GM18858 (cell line): ENCODE data around the gene DOCK10.

ENCODE experiments used
- ATAC-seq: cut with Tn5 transposase; IDR thresholded peaks from one replicate; pipeline ENCODE4 v1.9.1; 2021; ENCODE audit not compliant: unreplicated experiment

The DOCK10 gene

GRCh38 chr2:224982910-224983711 lies 59.2 kb downstream of the DOCK10 start:
- peak; percentile 44 for ATAC-seq

GRCh38 chr2:224982226-224982625 lies 60.0 kb downstream of the DOCK10 start:
- no peak for ATAC-seq

DNA sequence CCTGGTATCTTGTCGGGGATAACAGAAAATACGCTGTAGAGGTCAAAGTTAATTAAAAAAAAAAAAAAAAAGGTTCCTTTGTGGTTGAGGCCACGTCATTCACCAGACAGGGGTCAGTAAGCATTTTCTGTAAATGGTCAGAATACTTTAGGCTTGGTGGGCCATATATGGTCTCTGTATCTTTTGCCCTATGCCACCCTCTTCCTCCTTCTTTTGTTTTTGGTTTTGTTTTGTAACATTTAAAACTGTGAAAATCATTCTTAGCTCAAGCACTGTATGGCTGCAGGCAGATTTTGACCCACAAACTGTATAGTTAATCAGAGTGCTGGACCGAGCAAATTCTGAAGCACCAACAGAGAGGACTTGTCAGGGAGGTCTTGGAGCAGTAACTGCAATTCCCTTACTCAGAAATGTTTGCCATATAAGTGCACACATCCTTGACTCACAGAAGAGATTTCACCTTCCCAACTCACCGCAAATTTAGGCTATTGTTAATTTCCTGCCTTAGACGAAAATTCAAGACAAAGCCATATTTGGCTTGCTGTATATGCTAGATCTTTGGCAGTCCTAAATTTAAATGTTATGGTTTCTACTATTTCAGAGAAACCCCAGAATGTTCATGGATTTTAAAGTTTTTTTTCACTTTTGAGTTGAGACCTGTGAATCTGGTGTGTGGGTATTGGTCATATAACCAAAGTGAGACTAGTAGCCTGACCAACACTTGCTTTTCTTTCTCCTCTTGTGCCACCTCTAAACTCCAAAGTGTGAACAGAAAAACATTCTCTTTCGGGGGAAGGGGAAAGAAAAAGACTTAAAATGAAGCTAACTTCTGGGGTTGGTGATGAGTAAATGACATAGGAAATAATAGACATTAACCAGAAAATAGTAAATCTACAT lies 65.4 kb downstream of the DOCK10 start:
- ATAC-seq = no peak

DNA sequence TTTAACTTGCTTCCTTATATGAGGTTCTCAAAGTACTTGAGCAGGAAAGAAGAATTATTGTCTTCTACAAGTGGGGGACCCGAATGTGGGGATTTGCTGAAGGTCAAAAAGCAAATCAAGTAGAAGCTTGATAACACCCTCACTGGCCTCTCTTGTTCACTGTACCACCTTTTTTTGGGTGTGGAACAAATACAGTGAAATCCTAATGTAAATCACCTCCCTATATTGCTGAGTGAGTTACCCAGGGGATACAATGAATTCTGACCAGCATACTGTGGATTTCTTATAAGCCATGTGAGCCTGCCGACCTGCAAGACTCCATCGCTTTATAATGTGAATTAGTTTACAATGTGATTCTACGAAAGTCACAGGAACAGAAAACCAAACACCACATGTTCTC lies 66.5 kb downstream of the DOCK10 start:
- ATAC-seq = no peak

GRCh38 chr2:224973112-224974016 lies 68.9 kb downstream of the DOCK10 start:
- ATAC-seq = no peak

DNA sequence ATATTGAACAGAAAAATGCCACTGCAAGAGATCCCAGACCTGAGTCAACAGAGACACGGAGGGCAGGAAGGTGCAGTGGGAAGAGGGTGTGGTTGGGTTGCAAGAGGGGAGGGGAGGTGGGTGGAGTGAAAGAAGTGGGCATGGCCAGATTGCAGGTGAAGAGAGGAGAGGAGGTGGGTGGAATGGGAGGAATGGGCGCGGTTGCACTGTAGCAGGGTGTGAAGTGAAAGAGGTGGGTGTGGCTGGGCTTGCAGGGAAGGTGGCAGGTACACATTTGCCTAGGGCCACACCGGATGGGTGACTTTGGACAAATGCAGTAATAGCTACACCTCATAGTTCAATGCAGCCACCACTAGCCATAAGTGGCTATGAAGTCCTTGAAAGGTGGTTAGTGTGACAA lies 71.1 kb downstream of the DOCK10 start:
- ATAC-seq = peak; percentile 40

GRCh38 chr2:224970311-224970710 lies 72.0 kb downstream of the DOCK10 start:
- peak; percentile 30 for ATAC-seq

DNA sequence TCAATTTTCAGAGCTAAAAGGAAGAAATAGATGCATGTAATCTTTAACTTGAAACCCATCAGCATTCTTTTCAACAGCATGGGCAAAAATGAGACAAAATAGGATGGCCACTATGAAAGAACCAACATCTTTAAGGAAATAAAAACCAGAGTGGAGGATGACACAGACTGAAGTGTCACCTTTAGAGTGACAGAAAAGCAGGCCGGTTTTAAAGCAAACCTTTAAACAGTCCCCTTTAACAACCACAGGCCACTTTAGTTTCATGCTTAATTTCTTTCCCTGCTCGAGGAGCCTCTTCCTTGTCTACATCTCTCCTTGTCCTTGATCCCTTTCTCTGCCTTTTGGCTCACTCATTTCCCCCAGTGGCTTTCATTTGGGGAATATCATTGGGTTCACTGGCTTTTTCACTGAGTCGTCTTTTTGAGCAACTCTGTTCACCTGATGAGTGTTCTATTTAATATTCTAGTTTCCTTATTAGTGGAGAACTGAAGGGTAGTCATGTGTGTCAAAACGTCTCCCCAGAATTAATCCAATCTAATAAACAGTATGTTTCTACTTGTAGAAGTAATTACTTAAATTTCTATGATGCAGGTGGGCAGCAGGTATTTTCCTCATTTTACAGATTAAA lies 72.5 kb downstream of the DOCK10 start:
- peak; percentile 30 for ATAC-seq

- ATAC-seq = no peak
Measured at GRCh38 chr2:224969095-224969494, 73.2 kb downstream of the DOCK10 start.

DNA sequence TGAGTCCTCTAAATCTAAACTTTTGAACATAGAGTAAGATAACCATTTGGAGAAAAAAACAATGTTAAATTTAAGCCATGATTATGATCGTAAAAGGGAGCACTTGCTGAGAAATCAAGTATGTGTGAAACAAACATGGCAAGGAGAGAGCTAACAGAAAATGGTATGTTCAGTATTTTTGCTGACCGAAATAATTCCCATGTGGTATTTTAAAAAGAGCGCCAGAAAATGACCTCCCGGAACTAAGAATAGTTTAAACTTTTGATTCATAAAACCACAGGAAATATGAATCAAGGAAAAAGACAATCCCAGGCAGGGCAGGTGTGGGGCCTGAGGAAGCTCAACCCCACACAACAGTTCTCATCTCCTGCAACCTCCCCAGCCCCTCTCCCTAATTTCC lies 74.2 kb downstream of the DOCK10 start:
- no peak for ATAC-seq

- no peak for ATAC-seq
Measured at GRCh38 chr2:224966613-224967012, 75.7 kb downstream of the DOCK10 start.

DNA sequence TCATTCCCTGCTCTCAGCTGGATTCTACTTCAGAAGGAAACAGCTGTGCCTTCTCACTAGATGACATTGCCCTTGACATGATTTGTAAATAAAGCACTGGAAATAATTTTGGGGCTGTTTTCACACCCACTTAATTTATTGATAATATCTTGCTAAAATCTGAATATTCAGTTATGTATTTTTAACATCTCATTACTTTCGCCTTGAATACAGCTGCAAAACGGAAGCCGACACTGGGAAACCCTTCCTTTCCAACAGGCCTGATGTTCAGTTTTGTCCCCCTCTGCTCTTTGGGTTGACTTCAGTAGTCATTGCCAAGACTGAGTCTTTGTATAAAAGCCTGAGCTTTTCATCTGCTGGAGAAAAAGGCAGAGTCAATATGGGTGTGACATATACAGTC lies 82.7 kb downstream of the DOCK10 start:
- no peak for ATAC-seq

GRCh38 chr2:224958873-224959272 lies 83.4 kb downstream of the DOCK10 start:
- ATAC-seq = no peak

- ATAC-seq = no peak
Measured at GRCh38 chr2:224958462-224958857, 83.8 kb downstream of the DOCK10 start.

DNA sequence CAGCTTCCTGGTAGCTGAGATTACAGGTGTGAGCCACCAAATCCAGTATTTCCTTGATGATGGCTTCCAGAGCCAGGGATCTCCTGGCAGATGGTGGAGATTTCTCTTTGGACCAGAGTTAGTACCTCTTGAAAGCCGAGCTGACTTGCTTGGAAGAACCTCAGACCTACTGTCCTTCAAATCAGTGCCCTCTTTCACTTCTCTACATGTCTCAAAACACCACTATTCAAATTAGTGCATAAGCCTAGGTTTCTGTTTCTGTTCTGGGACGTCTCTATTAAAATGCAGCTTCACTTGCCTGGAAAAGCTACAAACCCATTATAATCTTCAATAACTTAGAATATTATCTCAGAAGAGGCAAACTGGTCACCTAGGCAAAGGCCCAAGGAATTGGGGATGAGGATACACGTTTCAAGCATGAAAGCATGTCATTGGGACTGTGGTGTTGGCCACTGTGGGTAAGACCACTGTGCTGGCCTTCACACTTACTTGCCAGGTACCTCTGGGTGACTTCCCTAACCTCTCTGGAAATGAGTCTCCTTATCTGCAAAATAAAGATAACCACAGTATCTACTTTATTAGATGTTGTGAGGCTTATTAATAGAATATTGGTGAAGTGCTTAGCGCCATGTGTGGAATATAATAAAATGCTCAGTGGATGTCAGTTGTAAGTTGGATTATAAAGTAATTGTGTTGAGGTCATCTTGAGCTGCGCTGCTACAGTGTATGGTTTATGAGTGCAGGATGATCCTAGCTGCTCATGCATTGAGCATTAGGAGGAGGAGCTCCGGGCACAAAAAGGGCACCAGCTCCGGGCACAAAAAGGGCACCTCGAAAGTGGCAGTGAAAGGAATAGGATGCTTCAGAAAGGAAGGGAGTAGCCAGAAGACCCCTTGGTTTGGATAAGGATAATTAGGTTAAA lies 84.5 kb downstream of the DOCK10 start:
- ATAC-seq = peak; percentile 85

DNA sequence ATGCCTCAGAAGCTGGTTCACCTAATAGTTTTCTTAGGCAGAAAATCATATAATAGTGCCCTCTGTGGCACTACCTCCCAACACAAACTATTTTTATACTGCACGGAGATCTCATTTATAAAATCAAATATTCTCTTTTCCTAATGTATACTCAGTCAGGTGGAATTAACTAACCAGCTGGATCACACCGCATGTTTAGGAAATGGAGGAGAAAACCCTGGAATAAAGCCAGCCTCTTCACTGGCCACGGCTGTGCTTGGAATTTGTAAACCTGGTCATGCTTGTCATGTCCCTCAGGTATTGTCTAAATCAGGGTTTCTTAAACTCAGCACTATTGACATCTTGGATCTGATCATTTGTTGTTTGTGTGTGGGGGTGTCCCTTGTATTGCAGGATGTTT lies 85.6 kb downstream of the DOCK10 start:
- ATAC-seq = no peak

DNA sequence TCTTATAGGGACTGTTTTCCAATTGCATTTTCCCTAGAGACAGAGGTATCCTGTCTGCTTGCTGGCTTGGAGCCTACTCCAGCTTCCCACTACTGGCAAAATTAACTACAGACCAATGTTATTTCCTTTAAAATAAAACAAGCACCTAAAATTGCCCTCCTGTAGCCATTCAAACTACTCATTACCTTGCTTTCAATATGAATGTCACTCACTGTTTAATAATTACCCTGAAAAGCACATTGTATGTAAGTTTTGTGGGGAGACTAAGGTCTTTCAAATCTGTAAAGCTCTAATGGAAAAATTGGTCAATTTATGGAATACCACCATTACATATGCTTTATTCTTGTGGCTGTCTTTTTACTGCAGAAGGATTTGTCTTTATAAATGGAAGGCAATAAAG lies 87.3 kb downstream of the DOCK10 start:
- ATAC-seq = peak; percentile 24

DNA sequence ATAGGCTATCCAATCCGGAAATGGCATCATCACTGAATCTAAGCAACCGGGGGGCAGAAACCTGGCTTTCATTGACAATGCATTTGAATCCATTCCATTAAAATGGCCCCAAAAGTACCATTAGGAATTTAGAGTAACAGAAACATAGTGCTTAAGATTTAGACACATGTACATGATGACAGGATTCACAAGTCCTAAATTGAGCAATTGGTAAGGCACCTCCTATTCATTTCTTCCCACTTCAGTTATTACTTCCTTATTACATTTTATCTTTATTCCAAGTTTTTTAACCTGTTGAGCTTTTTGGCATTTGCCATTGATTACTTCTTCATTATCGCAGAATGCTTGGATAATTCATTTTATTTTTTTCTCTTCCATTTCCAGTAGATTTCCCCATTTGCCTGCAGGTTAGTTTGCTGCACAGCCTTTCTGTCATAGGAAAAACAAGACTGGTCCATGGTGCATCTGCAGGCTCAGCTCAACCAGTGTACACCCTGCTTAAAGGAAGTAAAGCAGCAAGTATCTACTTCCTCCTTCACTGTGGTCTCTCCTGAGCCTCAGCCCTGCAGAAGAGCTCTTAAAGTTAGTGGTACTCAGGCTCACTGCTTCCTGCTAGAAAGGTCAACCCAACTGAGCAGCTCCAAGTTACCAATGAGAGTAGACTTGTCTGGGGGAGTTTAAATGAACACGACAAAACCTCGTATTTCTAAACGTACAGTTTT lies 89.2 kb downstream of the DOCK10 start:
- ATAC-seq = peak; percentile 46
